Heart right ventricle (tissue), 16 donors: ENCODE measurements around the gene ATP8B3. TPM values are rescaled to one million over a fixed set of nuclear protein-coding genes. Genes with fewer than 3 reads are reported as not detected.

Source experiments
- ATAC-seq, 8 donors: fragments of 200-7000 bp; cut with Tn5 transposase; one replicate each; pipeline ENCODE4 v1.9.1; 2020; ENCODE audit warnings: mild to moderate bottlenecking in 8 of 8, moderate library complexity in 8 of 8, moderate number of reproducible peaks in 1 of 8
- DNase-seq, 2 donors: peaks; one replicate each; pipeline ENCODE4 v3.0.0-alpha.2; 2020
- H3K27ac ChIP-seq, 10 donors: fragments of 200-600 bp; sonication (generic) in 2 of 10; one replicate each; pipeline versions ENCODE4 v1.5.0 to v1.8.0; 2020 to 2022; ENCODE audit warnings: mild to moderate bottlenecking in 3 of 10
- H3K27me3 ChIP-seq, 7 donors: fragments of 200-600 bp; one replicate each; pipeline ENCODE4 v1.8.0; 2021 to 2022; ENCODE audit warnings: mild to moderate bottlenecking in 2 of 7
- H3K36me3 ChIP-seq, 9 donors: fragments of 200-600 bp; sonication (generic) in 1 of 9; one replicate each; pipeline versions ENCODE4 v1.5.0 to v1.8.0; 2020 to 2022; ENCODE audit warnings: mild to moderate bottlenecking in 2 of 9
- H3K4me1 ChIP-seq, 9 donors: fragments of 200-600 bp; sonication (generic) in 1 of 9; one replicate each; pipeline versions ENCODE4 v1.5.0 to v1.8.0; 2020 to 2022; ENCODE audit warnings: mild to moderate bottlenecking in 4 of 9
- H3K4me3 ChIP-seq, 10 donors: fragments of 200-600 bp; sonication (generic) in 2 of 10; one replicate each; pipeline versions ENCODE4 v1.5.0 to v1.8.0; 2020 to 2022; ENCODE audit warnings: mild to moderate bottlenecking in 7 of 10, moderate library complexity in 2 of 10
- H3K9me3 ChIP-seq, 11 donors: fragments of 200-600 bp in 10 of 11; sonication (generic) in 2 of 11; one replicate each; pipeline versions ENCODE4 v1.5.0 to v1.8.0; 2013 to 2022; ENCODE audit warnings: mild to moderate bottlenecking in 2 of 11, control low read depth in 1 of 11, moderate library complexity in 1 of 11
- WGBS, 2 donors: extraction: QIAGEN DNeasy Blood & Tissue Kit; methylation state at CpG; one replicate each; pipeline ENCODE4 v1.1.7; 2013; ENCODE audit warnings: inconsistent platforms in 1 of 2; 5-methylcytosine and 5-hydroxymethylcytosine counted together
- intact Hi-C, 10 donors: fragments of 100-400 bp; cut with DNase I; formaldehyde crosslinking; loops; one replicate each; pipeline versions ENCODE4 v1.11.1 to v1.14.2; 2022
- polyA plus RNA-seq, 2 donors: library from polyadenylated mRNA; stranded (reverse); fragments of 200-250 nt; gene quantifications; one replicate each; pipeline ENCODE4 v1.2.3, GENCODE V29; 2013
- total RNA-seq, 10 donors: library from RNA; stranded (reverse); fragmentation: NEBNext Ultra II Directional in 3 of 10; extraction: Animal tissue kit (Norgen Biotek cat#: 25700) in 3 of 10; gene quantifications; one replicate each; pipeline versions ENCODE4 v1.2.1 to v1.2.4, GENCODE V29; 2021 to 2023
- TF ChIP-seq, protein P1 (sequence below), 9 donors: fragments of 200-600 bp; sonication (generic) in 2 of 9; IDR thresholded peaks; one replicate each; pipeline versions ENCODE4 v1.5.0 to v1.8.0; 2021 to 2022; ENCODE audit warnings: antibody characterized with exemption in 9 of 9, mild to moderate bottlenecking in 5 of 9, moderate library complexity in 1 of 9
- donor health status: Arrhythmogenic right ventricular cardiomyopathy.
- donor health status: ischemic (EF 13 %, LVEDD 7.1; RV severe dilation, severe dysfunction).
- donor health status: healthy with polysubstance abuse.
- donor health status: DM: no; HTN: yes; CAD: no.
- donor health status: DM: no; HTN: no; CAD: no.
- donor health status: ischemic (EF 25% LVEDD 6.9; RV normal size, moderate dysfunction).
- donor health status: ischemic (EF 25% LVEDD 5.7; RV mildly dilated, moderate dysfunction).
- donor health status: healthy.
- donor health status: DM: yes; HTN: yes; CAD: no.
- donor health status: Ischemic cardiomyopathy.
- donor health status: ischemic (EF 35%, LVEDD 5.7; RV mildly dilated, moderate dysfunction).
- donor health status: nonischemic (EF 11% LVEDD 7.7; RV severe dilation, severe dysfunction).
- donor health status: DM: yes; HTN: yes; CAD: no.
- donor health status: PGD.
- donor health status: ischemic (EF 29% LVEDD 5.4; RV normal size, mild dysfunction).
- donor health status: nonischemic (EF 23%, LVEDD 6.1; RV moderate dilation, normal function).

The ATP8B3 gene
- total and polyA plus RNA-seq, 12 donors = 0.13 to 3.4 (median 0.52) TPM

DNA sequence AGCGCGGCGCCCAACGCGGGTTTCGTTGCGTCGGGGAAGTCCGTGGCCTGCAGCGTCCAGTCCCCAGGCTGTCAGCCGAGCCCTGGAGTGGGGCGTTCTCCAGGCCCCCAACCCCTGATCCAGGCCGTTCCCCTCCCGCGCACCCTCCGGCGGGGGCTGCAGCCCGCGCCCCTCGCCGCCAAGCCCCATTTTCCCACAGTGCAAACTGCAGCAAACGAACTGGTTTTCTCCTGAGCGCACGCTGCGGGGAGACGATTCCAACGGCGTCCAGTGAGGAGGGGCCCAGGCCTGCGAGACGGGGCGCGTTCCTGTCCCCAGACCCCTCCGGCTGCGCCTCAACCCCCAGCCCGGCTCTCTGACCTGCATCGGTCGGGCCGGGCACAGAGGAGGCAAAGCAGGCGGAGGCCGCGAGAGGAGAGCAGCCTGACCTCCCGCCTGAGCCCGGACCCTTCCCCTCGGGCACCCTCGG lies 63.2 kb downstream of the ATP8B3 start:
- ATAC-seq (no peak), DNase-seq (no peak)
- WGBS, 2 donors = 1 to 2% methylated on average over 39 to 45 of the region's 45 CpGs
- TF ChIP-seq, protein P1, sequence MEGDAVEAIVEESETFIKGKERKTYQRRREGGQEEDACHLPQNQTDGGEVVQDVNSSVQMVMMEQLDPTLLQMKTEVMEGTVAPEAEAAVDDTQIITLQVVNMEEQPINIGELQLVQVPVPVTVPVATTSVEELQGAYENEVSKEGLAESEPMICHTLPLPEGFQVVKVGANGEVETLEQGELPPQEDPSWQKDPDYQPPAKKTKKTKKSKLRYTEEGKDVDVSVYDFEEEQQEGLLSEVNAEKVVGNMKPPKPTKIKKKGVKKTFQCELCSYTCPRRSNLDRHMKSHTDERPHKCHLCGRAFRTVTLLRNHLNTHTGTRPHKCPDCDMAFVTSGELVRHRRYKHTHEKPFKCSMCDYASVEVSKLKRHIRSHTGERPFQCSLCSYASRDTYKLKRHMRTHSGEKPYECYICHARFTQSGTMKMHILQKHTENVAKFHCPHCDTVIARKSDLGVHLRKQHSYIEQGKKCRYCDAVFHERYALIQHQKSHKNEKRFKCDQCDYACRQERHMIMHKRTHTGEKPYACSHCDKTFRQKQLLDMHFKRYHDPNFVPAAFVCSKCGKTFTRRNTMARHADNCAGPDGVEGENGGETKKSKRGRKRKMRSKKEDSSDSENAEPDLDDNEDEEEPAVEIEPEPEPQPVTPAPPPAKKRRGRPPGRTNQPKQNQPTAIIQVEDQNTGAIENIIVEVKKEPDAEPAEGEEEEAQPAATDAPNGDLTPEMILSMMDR (IDR thresholded peaks at IDR 0.05) = no peak
- Histone ChIP-seq H3K4me3 (no peak overlapping the region), H3K9me3 (no peaks in the 10 kb centered on the region), H3K27me3 (peaks cover 52 to 90% (median 87%) of the 10 kb centered on the region in 7 donors), H3K4me1 (peaks cover 10 to 25% (median 19%) of the 10 kb centered on the region in 9 donors), H3K27ac (no peak overlapping the region), H3K36me3 (no peaks in the 10 kb centered on the region)
- intact Hi-C loops = loop anchor here in 1 of 10 donors (10.0 kb wide), 1 partner anchor 54 kb away; no protein-coding TSS in a partner anchor

DNA sequence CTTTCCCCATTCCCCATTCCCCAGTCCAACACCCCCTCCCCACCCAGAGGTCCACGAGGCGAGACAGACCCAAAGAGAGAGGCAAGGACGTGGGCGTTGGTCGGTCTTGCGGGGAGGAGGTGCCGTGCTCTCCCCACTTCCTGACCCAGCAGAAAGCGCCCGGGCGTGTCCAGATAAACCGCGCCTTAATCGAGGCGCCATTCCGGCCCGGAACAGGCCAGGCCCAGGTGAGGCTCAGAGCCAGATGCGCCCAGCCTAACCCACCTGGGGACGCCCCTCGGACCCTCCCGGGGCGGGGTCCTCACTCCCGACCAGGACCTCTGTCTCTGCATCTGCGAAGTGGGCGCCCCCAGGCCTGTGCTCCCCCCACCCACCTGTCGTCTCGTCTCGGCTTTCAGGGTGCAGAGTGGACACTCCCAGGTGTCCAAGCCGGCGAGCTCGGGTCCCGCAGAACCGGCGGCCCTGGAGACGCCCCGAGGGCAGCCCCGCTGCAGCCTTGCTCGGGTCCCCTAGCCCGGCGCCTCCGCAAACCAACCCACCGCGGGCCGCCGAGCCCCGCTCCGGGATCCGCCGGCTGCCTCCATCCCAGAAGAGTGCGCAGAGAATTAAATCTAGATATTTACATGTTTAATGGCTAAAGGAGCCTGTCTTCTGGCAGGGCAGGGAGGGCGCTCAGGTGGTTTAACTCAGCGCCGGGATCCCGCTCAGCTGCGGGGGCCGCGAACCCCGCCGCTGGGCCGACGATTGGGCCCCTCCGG lies 63.8 kb downstream of the ATP8B3 start:
- no peak for DNase-seq

DNA sequence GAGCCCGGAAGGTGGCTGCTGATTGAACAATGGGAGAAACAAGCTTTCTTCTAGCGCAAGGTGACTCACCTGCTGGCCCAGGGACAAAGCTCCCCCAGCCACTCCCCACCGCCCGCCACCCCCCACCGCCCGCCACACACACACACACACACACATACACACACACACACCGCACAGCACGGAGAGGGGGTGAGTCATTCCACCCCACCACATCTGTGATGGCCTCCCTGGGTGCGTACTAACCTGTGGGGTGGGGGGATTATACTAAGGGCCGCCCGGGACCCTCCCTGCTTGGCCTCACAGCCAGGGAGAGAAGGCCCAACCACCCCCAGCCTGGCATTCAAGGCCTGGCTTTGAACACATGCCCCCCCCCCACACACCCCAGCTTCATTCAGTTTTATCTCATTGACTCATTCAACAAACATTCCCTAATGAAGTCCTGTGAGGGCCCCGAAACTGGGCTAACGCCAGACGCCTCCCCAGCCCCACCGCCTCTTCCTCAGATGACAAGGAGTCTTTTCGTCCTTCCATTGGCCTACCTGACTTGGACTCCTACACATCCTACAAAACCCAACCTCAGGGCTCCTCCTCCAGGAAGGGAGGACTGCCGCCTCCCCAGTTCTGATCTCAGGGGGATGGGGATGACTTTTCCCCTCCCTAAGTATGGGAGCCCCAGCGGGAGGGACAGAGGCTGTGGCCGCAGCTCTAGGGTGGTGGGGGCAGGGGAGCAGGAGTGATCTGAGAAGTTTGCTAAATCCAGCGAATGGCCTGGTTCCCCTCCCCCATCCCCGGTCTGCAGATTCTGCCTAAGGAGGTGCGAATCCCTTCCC lies 64.6 kb downstream of the ATP8B3 start:
- H3K4me1 ChIP-seq = peaks cover 10 to 25% (median 19%) of the 10 kb centered on the region in 9 donors
- no peak for DNase-seq
- intact Hi-C loops = loop anchor here in 1 of 10 donors (10.0 kb wide), 1 partner anchor 53 kb away; no protein-coding TSS in a partner anchor
- peaks cover 47 to 94% (median 93%) of the 10 kb centered on the region in 7 donors for H3K27me3 ChIP-seq
- TF ChIP-seq, protein P1 (IDR thresholded peaks at IDR 0.05) = no peak
- H3K4me3 ChIP-seq = no peak overlapping the region
- no peaks in the 10 kb centered on the region for H3K9me3 ChIP-seq
- no peaks in the 10 kb centered on the region for H3K36me3 ChIP-seq
- no peak for ATAC-seq
- H3K27ac ChIP-seq = no peak overlapping the region
- WGBS, 2 donors = 3 to 5% methylated on average over 20 to 21 of the region's 22 CpGs

More for the DNA sequence above, 63.8 kb downstream of the ATP8B3 start:
- H3K9me3 ChIP-seq = no peaks in the 10 kb centered on the region
- H3K27ac ChIP-seq = no peak overlapping the region
- H3K4me3 ChIP-seq = no peak overlapping the region
- no peak for ATAC-seq
- intact Hi-C loops = loop anchor here in 1 of 10 donors (10.0 kb wide), 1 partner anchor 53 kb away; no protein-coding TSS in a partner anchor
- 1 to 2% methylated on average over 50 to 61 of the region's 61 CpGs for WGBS, 2 donors
- TF ChIP-seq, protein P1 (IDR thresholded peaks at IDR 0.05) = no peak
- peaks cover 50 to 94% (median 92%) of the 10 kb centered on the region in 7 donors for H3K27me3 ChIP-seq
- peaks cover 10 to 25% (median 19%) of the 10 kb centered on the region in 9 donors for H3K4me1 ChIP-seq
- no peaks in the 10 kb centered on the region for H3K36me3 ChIP-seq
